GM12878 (cell line): ENCODE data around the gene AIG1.

ENCODE experiments used
- EZH2 ChIP-seq: IDR thresholded peaks from 2 replicates; pipeline ENCODE4 v1.6.1; 2012; ENCODE audit warnings: low read depth, mild to moderate bottlenecking, control low read depth, inconsistent platforms, low read length, borderline replicate concordance; ENCODE audit not compliant: control insufficient read depth
- TF ChIP-seq, protein P1 (sequence below), 3 experiments: IDR thresholded peaks in 2 of 3; conservative IDR thresholded peaks in 1 of 3; 2 replicates each; pipeline ENCODE4 v1.5.1; 2011; ENCODE audit warnings: low read depth in 3 of 3, low read length in 3 of 3, mild to moderate bottlenecking in 3 of 3, control low read depth in 2 of 3, moderate library complexity in 2 of 3, inconsistent platforms in 1 of 3, mixed read lengths in 1 of 3; ENCODE audit not compliant: control insufficient read depth in 2 of 3, insufficient read depth in 1 of 3; ENCODE audit errors: extremely low read depth in 1 of 3

- TF ChIP-seq EZH2, result no peak
- TF ChIP-seq, protein P1, sequence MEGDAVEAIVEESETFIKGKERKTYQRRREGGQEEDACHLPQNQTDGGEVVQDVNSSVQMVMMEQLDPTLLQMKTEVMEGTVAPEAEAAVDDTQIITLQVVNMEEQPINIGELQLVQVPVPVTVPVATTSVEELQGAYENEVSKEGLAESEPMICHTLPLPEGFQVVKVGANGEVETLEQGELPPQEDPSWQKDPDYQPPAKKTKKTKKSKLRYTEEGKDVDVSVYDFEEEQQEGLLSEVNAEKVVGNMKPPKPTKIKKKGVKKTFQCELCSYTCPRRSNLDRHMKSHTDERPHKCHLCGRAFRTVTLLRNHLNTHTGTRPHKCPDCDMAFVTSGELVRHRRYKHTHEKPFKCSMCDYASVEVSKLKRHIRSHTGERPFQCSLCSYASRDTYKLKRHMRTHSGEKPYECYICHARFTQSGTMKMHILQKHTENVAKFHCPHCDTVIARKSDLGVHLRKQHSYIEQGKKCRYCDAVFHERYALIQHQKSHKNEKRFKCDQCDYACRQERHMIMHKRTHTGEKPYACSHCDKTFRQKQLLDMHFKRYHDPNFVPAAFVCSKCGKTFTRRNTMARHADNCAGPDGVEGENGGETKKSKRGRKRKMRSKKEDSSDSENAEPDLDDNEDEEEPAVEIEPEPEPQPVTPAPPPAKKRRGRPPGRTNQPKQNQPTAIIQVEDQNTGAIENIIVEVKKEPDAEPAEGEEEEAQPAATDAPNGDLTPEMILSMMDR (IDR thresholded peaks at IDR 0.05 in 2 of 3, conservative IDR thresholded peaks at IDR 0.05 in 1 of 3; ENCODE audit: control insufficient read depth in 2 of 3, extremely low read depth in 1 of 3, insufficient read depth in 1 of 3, low read depth in 3 of 3, low read length in 3 of 3), result no peak
Observed at GRCh38 chr6:143205991-143206390, 145.3 kb downstream of the AIG1 start.
